ENCODE results near the gene SMOC2.

The SMOC2 gene

GRCh38 chr6:168411130-168411529 is 29.9 kb upstream of the SMOC2 start:
- H3K4me3 ChIP-seq (replicated peaks; ENCODE audit: low read depth, low read length): no peak overlapping the region
- no peak for TF ChIP-seq CTCF (IDR thresholded peaks at IDR 0.05; ENCODE audit: low read length, missing control alignments)
- DNase-seq (ENCODE audit: low read depth): no peak

GRCh38 chr6:168411793-168412192 is 29.2 kb upstream of the SMOC2 start:
- DNase-seq (ENCODE audit: low read depth): no peak
- TF ChIP-seq CTCF (IDR thresholded peaks at IDR 0.05; ENCODE audit: low read length, missing control alignments): no peak
- no peak overlapping the region for H3K4me3 ChIP-seq (replicated peaks; ENCODE audit: low read depth, low read length)

- TF ChIP-seq CTCF (IDR thresholded peaks at IDR 0.05; ENCODE audit: low read length, missing control alignments): no peak
- no peak overlapping the region for H3K4me3 ChIP-seq (replicated peaks; ENCODE audit: low read depth, low read length)
- DNase-seq (ENCODE audit: low read depth): no peak
These were observed 28.5 kb upstream of the SMOC2 start for GRCh38 chr6:168412456-168412855.

- H3K4me3 ChIP-seq (replicated peaks; ENCODE audit: low read depth, low read length): no peak overlapping the region
- no peak for DNase-seq (ENCODE audit: low read depth)
- no peak for TF ChIP-seq CTCF (IDR thresholded peaks at IDR 0.05; ENCODE audit: low read length, missing control alignments)
These were observed 27.8 kb upstream of the SMOC2 start for GRCh38 chr6:168413018-168413720.

- H3K4me3 ChIP-seq (replicated peaks; ENCODE audit: low read depth, low read length): no peak overlapping the region
- DNase-seq (ENCODE audit: low read depth): no peak
- no peak for TF ChIP-seq CTCF (IDR thresholded peaks at IDR 0.05; ENCODE audit: low read length, missing control alignments)
These were observed 27.1 kb upstream of the SMOC2 start for GRCh38 chr6:168413856-168414255.

GRCh38 chr6:168414336-168415097 is 26.5 kb upstream of the SMOC2 start:
- no peak for TF ChIP-seq CTCF (IDR thresholded peaks at IDR 0.05; ENCODE audit: low read length, missing control alignments)
- no peak overlapping the region for H3K4me3 ChIP-seq (replicated peaks; ENCODE audit: low read depth, low read length)
- DNase-seq (ENCODE audit: low read depth): peak; percentile 38

Data from fibroblast of pulmonary artery (primary cell).